GM21423 (cell line): ENCODE measurements around the gene ZNF133.
"Not testable (repeated sequence)": the region's sequence is repeated elsewhere in the genome, so short reads cannot be mapped to it uniquely, and the experiment has no call there.

Experiments
- ATAC-seq: cut with Tn5 transposase; IDR thresholded peaks from one replicate; pipeline ENCODE4 v1.9.1; 2021; ENCODE audit warnings: mild to moderate bottlenecking, moderate library complexity; ENCODE audit not compliant: unreplicated experiment

Gene ZNF133

GRCh38 chr20:18287915-18288748, at the start of gene ZNF133:
TSS of gene ZNF133 (plus strand) at chr20:18288527. CDS start at chr20:18305687, 17,160 bp downstream.
- peak; percentile 96 for ATAC-seq

GRCh38 chr20:18240997-18241396, 47.3 kb upstream of the ZNF133 start:
- ATAC-seq, result no peak

GRCh38 chr20:18243802-18244201, 44.5 kb upstream of the ZNF133 start:
- no peak for ATAC-seq

- not testable (repeated sequence) for ATAC-seq
Measured at GRCh38 chr20:18248545-18248944, 39.8 kb upstream of the ZNF133 start.

- ATAC-seq, result no peak
Measured at GRCh38 chr20:18250217-18250616, 38.1 kb upstream of the ZNF133 start.

- ATAC-seq, result no peak
Measured at GRCh38 chr20:18252597-18253451, 35.5 kb upstream of the ZNF133 start.

GRCh38 chr20:18254615-18255014, 33.7 kb upstream of the ZNF133 start:
- ATAC-seq, result no peak

GRCh38 chr20:18255526-18255925, 32.8 kb upstream of the ZNF133 start:
- no peak for ATAC-seq

GRCh38 chr20:18256440-18257090, 31.8 kb upstream of the ZNF133 start:
- no peak for ATAC-seq

- no peak for ATAC-seq
Measured at GRCh38 chr20:18258126-18258860, 30.0 kb upstream of the ZNF133 start.

- no peak for ATAC-seq
Measured at GRCh38 chr20:18259730-18260129, 28.6 kb upstream of the ZNF133 start.

GRCh38 chr20:18263723-18264122, 24.6 kb upstream of the ZNF133 start:
- no peak for ATAC-seq

GRCh38 chr20:18265441-18265840, 22.9 kb upstream of the ZNF133 start:
- ATAC-seq, result no peak

- no peak for ATAC-seq
Measured at GRCh38 chr20:18266282-18266681, 22.0 kb upstream of the ZNF133 start.

- ATAC-seq, result no peak
Measured at GRCh38 chr20:18267815-18268214, 20.5 kb upstream of the ZNF133 start.

GRCh38 chr20:18271160-18271559, 17.2 kb upstream of the ZNF133 start:
- ATAC-seq, result no peak

GRCh38 chr20:18272451-18272850, 15.9 kb upstream of the ZNF133 start:
- no peak for ATAC-seq

GRCh38 chr20:18273738-18274137, 14.6 kb upstream of the ZNF133 start:
- no peak for ATAC-seq

- ATAC-seq, result not testable (repeated sequence)
Measured at GRCh38 chr20:18275960-18276359, 12.4 kb upstream of the ZNF133 start.

- peak; percentile 60 for ATAC-seq
Measured at GRCh38 chr20:18276821-18277220, 11.5 kb upstream of the ZNF133 start.

- no peak for ATAC-seq
Measured at GRCh38 chr20:18279242-18279641, 9.1 kb upstream of the ZNF133 start.
